AG10803 (cell line): ENCODE measurements around the gene SUOX.

Experiments used
- DNase-seq: peaks from one replicate; pipeline ENCODE4 v3.0.0; 2010; ENCODE audit warnings: low read depth
- H3K4me3 ChIP-seq: 2 replicates; pipeline ENCODE4 v1.5.1; 2011; ENCODE audit warnings: mild to moderate bottlenecking, low read length, control low read depth
- TF ChIP-seq, protein P1 (sequence below): conservative IDR thresholded peaks from 2 replicates; pipeline ENCODE4 v1.5.1; 2011; ENCODE audit warnings: mild to moderate bottlenecking, low read length, control low read depth, inconsistent platforms

Gene SUOX

DNA sequence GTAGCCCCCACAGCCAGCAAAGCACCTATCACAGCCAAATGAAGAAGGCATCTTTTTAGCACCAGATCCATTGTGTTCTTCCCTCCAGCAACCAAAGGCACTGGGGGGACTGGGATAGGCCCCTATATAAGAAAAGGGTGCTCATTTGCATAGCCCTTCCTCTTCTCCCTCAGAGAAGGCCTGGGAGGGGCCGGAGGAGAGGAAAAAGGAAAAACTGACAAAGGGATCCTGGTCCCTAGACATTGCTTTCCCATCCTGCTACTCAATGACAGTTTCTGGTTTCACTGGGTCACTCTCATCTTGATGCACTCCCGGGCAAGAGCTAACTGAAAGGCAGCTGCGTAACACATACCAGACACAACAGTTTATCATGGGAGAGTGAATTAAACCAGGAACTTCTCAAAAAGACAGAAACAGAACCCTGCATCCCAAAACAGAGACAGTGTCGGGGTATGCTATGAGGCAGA lies 31.1 kb upstream of the SUOX start, which contains the start of gene PMEL:
TSS of gene PMEL (minus strand) at position 102 of the 467 bp plus-strand sequence. CDS start at position 71, 31 bp downstream.
- peak; percentile 8 for DNase-seq
- TF ChIP-seq, protein P1, sequence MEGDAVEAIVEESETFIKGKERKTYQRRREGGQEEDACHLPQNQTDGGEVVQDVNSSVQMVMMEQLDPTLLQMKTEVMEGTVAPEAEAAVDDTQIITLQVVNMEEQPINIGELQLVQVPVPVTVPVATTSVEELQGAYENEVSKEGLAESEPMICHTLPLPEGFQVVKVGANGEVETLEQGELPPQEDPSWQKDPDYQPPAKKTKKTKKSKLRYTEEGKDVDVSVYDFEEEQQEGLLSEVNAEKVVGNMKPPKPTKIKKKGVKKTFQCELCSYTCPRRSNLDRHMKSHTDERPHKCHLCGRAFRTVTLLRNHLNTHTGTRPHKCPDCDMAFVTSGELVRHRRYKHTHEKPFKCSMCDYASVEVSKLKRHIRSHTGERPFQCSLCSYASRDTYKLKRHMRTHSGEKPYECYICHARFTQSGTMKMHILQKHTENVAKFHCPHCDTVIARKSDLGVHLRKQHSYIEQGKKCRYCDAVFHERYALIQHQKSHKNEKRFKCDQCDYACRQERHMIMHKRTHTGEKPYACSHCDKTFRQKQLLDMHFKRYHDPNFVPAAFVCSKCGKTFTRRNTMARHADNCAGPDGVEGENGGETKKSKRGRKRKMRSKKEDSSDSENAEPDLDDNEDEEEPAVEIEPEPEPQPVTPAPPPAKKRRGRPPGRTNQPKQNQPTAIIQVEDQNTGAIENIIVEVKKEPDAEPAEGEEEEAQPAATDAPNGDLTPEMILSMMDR = no peak
- peak within 1 kb of the TSS; percentile 86 for H3K4me3 ChIP-seq

DNA sequence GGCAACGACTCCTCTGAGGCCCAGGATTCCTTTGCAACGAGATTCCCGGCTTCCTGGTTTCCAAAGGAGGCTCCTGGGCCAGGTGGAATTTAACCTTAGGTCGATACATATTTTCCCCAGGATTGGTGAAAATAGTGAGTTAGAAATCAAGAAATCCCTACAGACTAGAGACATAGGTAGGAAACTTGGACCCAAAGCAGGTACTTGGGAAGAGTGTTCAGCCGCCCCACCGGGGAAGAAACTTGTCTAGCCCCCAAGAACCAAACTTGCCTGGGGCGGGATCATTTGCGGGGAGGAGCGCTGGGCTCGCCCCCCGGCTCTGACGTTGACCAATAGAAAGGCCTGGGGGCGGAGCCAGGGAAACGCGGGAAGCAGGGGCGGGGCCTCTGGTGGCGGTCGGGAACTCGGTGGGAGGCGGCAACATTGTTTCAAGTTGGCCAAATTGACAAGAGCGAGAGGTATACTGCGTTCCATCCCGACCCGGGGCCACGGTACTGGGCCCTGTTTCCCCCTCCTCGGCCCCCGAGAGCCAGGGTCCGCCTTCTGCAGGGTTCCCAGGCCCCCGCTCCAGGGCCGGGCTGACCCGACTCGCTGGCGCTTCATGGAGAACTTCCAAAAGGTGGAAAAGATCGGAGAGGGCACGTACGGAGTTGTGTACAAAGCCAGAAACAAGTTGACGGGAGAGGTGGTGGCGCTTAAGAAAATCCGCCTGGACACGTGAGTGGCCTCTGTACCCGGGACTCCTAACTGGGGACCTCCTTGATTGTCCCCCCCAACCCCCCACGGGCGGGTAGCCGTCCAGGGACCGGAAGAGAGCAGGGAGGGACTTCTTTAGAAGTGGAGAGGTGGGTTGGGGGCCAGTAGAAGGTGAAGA lies 30.4 kb upstream of the SUOX start, which contains the start of gene CDK2:
TSS of gene CDK2 (plus strand) at position 423 of the 874 bp plus-strand sequence. CDS start at position 602, 179 bp downstream.
- peak within 1 kb of the TSS; percentile 86 for H3K4me3 ChIP-seq
- TF ChIP-seq, protein P1 = no peak
- DNase-seq = peak; percentile 65

DNA sequence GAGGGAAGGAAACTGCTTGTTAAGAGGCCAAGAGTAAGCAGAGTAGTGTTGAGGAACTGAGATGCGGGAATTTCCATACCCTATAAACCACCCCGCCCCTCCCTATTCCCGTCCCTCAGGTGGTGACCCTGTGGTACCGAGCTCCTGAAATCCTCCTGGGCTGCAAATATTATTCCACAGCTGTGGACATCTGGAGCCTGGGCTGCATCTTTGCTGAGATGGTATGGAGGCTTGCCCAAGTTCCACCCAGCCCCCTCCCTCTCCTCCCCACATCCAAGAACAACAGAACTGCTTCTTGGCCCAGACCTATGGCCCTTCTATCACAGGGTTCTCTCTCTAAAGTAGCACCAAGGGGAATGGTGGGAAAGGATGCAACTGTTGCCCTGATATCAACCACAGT lies 27.7 kb upstream of the SUOX start:
- TF ChIP-seq, protein P1 = no peak
- DNase-seq = no peak

DNA sequence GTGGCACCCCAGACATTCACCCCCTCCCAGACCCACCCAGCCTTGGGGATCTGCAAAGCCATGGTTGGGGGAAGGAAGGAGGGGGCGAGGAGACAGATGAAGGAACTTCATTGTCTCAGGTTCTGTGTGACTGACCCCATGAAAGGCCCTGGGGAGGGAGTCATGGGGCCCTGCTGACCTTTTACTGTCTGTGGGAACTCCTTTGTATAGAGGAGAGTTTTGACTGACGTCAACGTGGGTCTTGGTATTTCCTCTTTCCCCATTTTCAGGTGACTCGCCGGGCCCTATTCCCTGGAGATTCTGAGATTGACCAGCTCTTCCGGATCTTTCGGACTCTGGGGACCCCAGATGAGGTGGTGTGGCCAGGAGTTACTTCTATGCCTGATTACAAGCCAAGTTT lies 26.3 kb upstream of the SUOX start:
- H3K4me3 ChIP-seq = no peak overlapping the region
- peak; percentile 25 for DNase-seq
- TF ChIP-seq, protein P1 = no peak

More for the DNA sequence above, 27.7 kb upstream of the SUOX start:
- no peak overlapping the region for H3K4me3 ChIP-seq

DNA sequence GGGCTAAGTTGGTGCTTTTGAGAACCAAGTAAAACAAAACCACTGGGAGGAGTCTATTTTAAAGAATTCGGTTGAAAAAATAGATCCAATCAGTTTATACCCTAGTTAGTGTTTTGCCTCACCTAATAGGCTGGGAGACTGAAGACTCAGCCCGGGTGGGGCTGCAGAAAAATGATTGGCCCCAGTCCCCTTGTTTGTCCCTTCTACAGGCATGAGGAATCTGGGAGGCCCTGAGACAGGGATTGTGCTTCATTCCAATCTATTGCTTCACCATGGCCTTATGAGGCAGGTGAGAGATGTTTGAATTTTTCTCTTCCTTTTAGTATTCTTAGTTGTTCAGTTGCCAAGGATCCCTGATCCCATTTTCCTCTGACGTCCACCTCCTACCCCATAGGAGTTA lies 25.0 kb upstream of the SUOX start:
- DNase-seq = peak; percentile 68

DNA sequence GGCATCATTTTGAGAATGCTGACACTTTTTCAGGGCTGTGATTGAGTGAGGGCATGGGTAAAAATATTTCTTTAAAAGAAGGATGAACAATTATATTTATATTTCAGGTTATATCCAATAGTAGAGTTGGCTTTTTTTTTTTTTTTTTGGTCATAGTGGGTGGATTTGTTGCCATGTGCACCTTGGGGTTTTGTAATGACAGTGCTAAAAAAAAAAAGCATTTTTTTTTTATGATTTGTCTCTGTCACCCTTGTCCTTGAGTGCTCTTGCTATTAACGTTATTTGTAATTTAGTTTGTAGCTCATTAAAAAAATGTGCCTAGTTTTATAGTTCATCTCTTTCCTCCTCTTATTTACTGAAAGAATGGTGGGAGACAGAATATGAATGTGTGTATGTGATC lies 24.6 kb upstream of the SUOX start:
- peak overlapping the region; percentile 66 for H3K4me3 ChIP-seq
- TF ChIP-seq, protein P1 = no peak

More for the DNA sequence above, 25.0 kb upstream of the SUOX start:
- H3K4me3 ChIP-seq = no peak overlapping the region; the same call in 1 of the 2 replicates
- TF ChIP-seq, protein P1 = no peak

More for the DNA sequence above, 24.6 kb upstream of the SUOX start:
- no peak for DNase-seq
